A549 (cell line): ENCODE data around the gene SNRK.

Source experiments
- CEBPB ChIP-seq, 2 experiments: fragments of >200 bp in 1 of 2; sonication (Bioruptor Twin) in 1 of 2; formaldehyde crosslinking in 1 of 2; IDR thresholded peaks; 2 replicates each; pipeline ENCODE4 v1.6.1; 2012 to 2016
- CTCF ChIP-seq: fragments of >200 bp; sonication (Bioruptor Twin); formaldehyde crosslinking; IDR thresholded peaks from 3 replicates; pipeline ENCODE4 v1.5.1; 2016
- JUN ChIP-seq, 2 experiments: fragments of >200 bp; sonication (Bioruptor Twin); formaldehyde crosslinking; IDR thresholded peaks; 2 replicates in 1 of 2; 3 replicates in 1 of 2; pipeline ENCODE4 v1.6.1; 2016 to 2017
- SREBF2 ChIP-seq: fragments of 450-650 bp; IDR thresholded peaks from 2 replicates; pipeline ENCODE4 v1.6.1; 2014; ENCODE audit warnings: mild to moderate bottlenecking, moderate library complexity
- TF ChIP-seq, protein P1 (sequence below): IDR thresholded peaks from 2 replicates; pipeline ENCODE4 v1.6.1; 2012

DNA sequence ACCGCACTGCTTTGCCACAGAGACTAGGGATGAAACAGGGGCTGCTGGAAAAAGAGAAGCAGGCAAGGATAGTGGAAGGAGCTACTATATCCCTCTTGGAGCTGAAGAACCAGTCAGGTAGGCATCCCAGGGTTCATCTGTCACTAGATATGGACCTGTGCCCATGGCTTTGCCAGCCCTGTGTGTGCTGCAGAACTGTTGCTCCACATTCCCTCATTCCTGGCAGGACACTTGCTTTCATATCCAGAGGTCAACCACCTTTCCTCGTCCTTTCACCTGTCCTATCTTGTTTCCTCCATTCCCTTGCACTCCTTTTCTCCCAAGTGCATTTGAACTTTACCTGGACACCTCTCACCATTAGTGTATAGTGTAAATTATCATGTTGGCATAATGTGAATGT, 12.0 kb downstream of the SNRK start:
- TF ChIP-seq CTCF (no peak), CEBPB (IDR thresholded peaks at IDR 0.05) (no peak), SREBF2 (no peak), JUN (IDR thresholded peaks at IDR 0.05) (no peak)
- TF ChIP-seq, protein P1, sequence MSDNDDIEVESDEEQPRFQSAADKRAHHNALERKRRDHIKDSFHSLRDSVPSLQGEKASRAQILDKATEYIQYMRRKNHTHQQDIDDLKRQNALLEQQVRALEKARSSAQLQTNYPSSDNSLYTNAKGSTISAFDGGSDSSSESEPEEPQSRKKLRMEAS = no peak
